ENCODE data around the gene DAPK3.

Gene DAPK3

DNA sequence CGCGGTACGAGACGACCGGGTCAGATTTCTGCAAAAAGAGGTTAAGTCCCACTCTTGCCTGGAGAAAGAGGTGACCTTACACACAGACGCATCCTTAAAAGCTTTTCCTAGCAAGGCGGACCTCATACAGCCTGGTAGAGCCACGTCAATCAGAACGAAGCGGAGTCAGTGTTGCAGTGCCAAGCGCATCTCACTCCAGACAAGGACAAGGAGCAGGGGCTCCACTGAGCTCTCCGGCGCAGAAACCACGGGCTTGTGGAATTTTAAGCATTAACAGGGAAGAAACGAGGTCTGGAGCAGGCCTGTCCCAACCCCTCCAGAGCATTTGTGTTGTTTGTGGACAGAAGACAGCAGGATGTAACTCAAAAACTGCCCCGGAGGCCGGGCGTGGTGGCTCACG lies 7.2 kb upstream of the DAPK3 start:
- H3K9me2 ChIP-seq (replicated peaks; ENCODE audit: control insufficient read depth, low read length): no peaks in the 10 kb centered on the region
- peaks cover 62% of the 10 kb centered on the region for H3F3A ChIP-seq (ENCODE audit: control insufficient read depth, insufficient read depth)
- peaks cover 82% of the 10 kb centered on the region for H3K36me3 ChIP-seq (ENCODE audit: control insufficient read depth, low read length)
- peaks cover 24% of the 10 kb centered on the region for H3K4me1 ChIP-seq (ENCODE audit: control insufficient read depth, low read length)
- peaks cover 53% of the 10 kb centered on the region for H4K20me1 ChIP-seq (ENCODE audit: control insufficient read depth, insufficient read depth, low read depth, low read length)
- no peaks in the 10 kb centered on the region for H3K9me3 ChIP-seq (ENCODE audit: control insufficient read depth, insufficient read depth, low read length)
- H3K79me2 ChIP-seq (ENCODE audit: control insufficient read depth, low read length): peaks cover 68% of the 10 kb centered on the region
- no peak for TF ChIP-seq EZH2phosphoT487 (IDR thresholded peaks at IDR 0.05; ENCODE audit: borderline replicate concordance, low read length)
- TF ChIP-seq, protein P1, sequence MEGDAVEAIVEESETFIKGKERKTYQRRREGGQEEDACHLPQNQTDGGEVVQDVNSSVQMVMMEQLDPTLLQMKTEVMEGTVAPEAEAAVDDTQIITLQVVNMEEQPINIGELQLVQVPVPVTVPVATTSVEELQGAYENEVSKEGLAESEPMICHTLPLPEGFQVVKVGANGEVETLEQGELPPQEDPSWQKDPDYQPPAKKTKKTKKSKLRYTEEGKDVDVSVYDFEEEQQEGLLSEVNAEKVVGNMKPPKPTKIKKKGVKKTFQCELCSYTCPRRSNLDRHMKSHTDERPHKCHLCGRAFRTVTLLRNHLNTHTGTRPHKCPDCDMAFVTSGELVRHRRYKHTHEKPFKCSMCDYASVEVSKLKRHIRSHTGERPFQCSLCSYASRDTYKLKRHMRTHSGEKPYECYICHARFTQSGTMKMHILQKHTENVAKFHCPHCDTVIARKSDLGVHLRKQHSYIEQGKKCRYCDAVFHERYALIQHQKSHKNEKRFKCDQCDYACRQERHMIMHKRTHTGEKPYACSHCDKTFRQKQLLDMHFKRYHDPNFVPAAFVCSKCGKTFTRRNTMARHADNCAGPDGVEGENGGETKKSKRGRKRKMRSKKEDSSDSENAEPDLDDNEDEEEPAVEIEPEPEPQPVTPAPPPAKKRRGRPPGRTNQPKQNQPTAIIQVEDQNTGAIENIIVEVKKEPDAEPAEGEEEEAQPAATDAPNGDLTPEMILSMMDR (IDR thresholded peaks at IDR 0.05; ENCODE audit: low read depth, low read length, poor library complexity, severe bottlenecking): no peak
- no peak overlapping the region for H3K4me2 ChIP-seq (ENCODE audit: low read length)
- no peak overlapping the region for H3K27ac ChIP-seq (ENCODE audit: low read depth, low read length)
- H3K27me3 ChIP-seq (ENCODE audit: control insufficient read depth, low read length): no peaks in the 10 kb centered on the region
- H3K4me3 ChIP-seq (ENCODE audit: low read length): no peak overlapping the region

DNA sequence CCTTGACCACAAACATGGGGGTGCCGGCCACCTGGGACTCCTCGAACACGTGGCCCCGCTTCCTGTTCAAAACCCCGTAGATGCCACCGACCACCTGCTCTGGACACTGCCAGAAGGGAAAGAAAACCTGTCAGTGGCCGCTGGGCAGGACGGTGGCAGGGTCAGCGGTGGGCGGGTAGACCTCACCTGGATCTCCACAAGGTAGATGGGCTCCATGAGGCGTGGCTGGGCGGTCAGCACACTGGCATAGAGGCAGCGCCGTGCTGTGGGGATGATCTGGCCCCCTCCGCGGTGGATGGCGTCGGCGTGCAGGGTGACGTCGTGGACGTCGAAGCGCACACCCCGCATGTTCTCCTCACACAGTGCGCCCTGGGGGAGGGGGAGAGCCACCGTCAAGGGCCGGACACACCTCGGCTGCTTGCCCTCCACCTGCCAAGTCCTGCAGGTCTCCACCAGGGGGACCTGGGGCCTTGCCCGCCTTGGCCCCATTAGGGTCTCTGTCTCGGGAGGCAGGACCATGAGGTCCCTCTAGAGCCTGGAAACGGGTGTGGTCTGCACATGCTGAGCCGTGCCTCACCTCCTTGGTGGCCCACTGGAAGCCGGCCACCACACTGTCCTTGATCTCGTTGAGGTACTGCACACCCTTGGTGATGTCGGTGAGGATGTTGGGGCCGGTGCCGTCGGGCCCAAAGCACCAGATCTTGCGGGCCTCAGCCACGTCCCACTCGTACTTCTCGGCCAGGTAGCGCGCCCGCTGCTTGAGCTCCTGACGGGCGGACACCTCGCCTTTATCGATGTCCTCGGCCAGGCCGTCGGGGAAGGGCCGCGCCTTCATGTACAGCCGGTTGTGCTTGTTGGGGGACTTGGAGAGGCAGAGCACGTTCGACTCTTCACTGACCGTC lies 6.6 kb upstream of the DAPK3 start:
- Histone ChIP-seq H3K9me3 (ENCODE audit: control insufficient read depth, insufficient read depth, low read length) (no peaks in the 10 kb centered on the region), H3K79me2 (ENCODE audit: control insufficient read depth, low read length) (peaks cover 62% of the 10 kb centered on the region), H3K4me2 (ENCODE audit: low read length) (no peak overlapping the region), H4K20me1 (ENCODE audit: control insufficient read depth, insufficient read depth, low read depth, low read length) (peaks cover 46% of the 10 kb centered on the region), H3K4me1 (ENCODE audit: control insufficient read depth, low read length) (peaks cover 21% of the 10 kb centered on the region; the same call in 1 of the 2 replicates), H3F3A (ENCODE audit: control insufficient read depth, insufficient read depth) (peaks cover 63% of the 10 kb centered on the region), H3K9me2 (replicated peaks; ENCODE audit: control insufficient read depth, low read length) (no peaks in the 10 kb centered on the region), H3K36me3 (ENCODE audit: control insufficient read depth, low read length) (peaks cover 79% of the 10 kb centered on the region), H3K27me3 (ENCODE audit: control insufficient read depth, low read length) (no peaks in the 10 kb centered on the region), H3K4me3 (ENCODE audit: low read length) (no peak overlapping the region), H3K27ac (ENCODE audit: low read depth, low read length) (no peak overlapping the region)
- TF ChIP-seq EZH2phosphoT487 (IDR thresholded peaks at IDR 0.05; ENCODE audit: borderline replicate concordance, low read length): no peak
- TF ChIP-seq, protein P1 (IDR thresholded peaks at IDR 0.05; ENCODE audit: low read depth, low read length, poor library complexity, severe bottlenecking): peak; percentile 10

DNA sequence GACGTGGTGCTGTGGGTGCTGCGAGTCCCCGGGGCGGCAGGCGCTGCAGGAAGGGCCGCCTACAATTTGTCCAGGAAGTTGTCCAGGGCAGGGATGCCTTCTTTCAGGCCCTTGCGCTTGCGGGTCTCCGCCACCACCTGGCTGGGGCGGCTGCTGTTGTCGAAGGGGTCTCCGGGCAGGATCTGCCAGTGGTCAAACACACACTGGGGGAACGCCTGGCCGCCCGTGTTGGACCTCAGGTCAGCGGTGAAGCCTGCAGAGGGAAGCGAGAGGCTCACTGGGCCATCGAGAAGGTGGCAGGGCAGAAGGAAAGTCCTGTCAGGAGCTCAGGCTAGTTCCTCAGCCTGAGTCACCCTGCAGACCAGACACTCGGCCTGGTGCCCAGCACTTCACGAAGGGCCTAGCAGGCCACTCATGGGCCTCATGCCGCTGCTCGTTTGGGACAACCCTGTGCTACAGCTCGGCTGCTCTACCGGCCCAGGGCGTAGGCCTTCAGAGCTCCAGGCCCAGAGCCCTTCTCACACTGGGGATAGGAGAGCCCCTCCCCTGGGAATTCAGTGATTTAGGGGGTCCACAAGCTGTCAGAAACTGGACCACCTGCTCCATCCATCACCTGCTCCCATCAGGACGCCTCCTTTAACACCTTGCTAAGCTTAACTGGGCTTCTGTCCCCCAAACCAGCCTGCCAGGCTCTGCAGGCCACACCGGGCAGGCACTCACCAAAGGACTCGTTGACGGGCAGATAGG lies 5.8 kb upstream of the DAPK3 start:
- Histone ChIP-seq H3K27ac (ENCODE audit: low read depth, low read length) (no peak overlapping the region), H3K4me3 (ENCODE audit: low read length) (no peak overlapping the region), H3K9me3 (ENCODE audit: control insufficient read depth, insufficient read depth, low read length) (no peaks in the 10 kb centered on the region), H4K20me1 (ENCODE audit: control insufficient read depth, insufficient read depth, low read depth, low read length) (peaks cover 40% of the 10 kb centered on the region), H3K4me2 (ENCODE audit: low read length) (no peak overlapping the region), H3K79me2 (ENCODE audit: control insufficient read depth, low read length) (peaks cover 54% of the 10 kb centered on the region), H3K4me1 (ENCODE audit: control insufficient read depth, low read length) (peaks cover 17% of the 10 kb centered on the region), H3K9me2 (replicated peaks; ENCODE audit: control insufficient read depth, low read length) (no peaks in the 10 kb centered on the region), H3K36me3 (ENCODE audit: control insufficient read depth, low read length) (peaks cover 71% of the 10 kb centered on the region), H3K27me3 (ENCODE audit: control insufficient read depth, low read length) (no peaks in the 10 kb centered on the region), H3F3A (ENCODE audit: control insufficient read depth, insufficient read depth) (peaks cover 64% of the 10 kb centered on the region)
- TF ChIP-seq, protein P1 (IDR thresholded peaks at IDR 0.05; ENCODE audit: low read depth, low read length, poor library complexity, severe bottlenecking): no peak
- no peak for TF ChIP-seq EZH2phosphoT487 (IDR thresholded peaks at IDR 0.05; ENCODE audit: borderline replicate concordance, low read length)

All from DOHH2 (cell line).